KBM-7 (cell line): ENCODE measurements around the gene TM4SF18.
A peak's percentile ranks its signal among the peaks of the same experiment; 100 is the strongest.
"Not testable (repeated sequence)": the region's sequence is repeated elsewhere in the genome, so short reads cannot be mapped to it uniquely, and the experiment has no call there.

Experiments used
- DNase-seq: peaks from one replicate; pipeline ENCODE4 v3.0.0-alpha.2; 2015
- in situ Hi-C: fragments of 300-500 bp; cut with MboI; formaldehyde crosslinking; loops from 2 replicates; pipeline ENCODE4 v1.14.3; 2020; ENCODE audit warnings: low sequenced_read_pairs, low pct_unique_long_range_greater_than_20kb, mixed read lengths

The TM4SF18 gene

GRCh38 chr3:149369991-149370866, 36.8 kb upstream of the TM4SF18 start:
- in situ Hi-C loops, result no loop called here

GRCh38 chr3:149368674-149369497, 35.5 kb upstream of the TM4SF18 start:
- DNase-seq, result no peak
- in situ Hi-C loops, result no loop called here

More at GRCh38 chr3:149369991-149370866, 36.8 kb upstream of the TM4SF18 start:
- no peak for DNase-seq

- in situ Hi-C loops, result no loop called here
- DNase-seq, result no peak
These were observed 34.8 kb upstream of the TM4SF18 start for GRCh38 chr3:149368201-149368673.

- in situ Hi-C loops, result no loop called here
- no peak for DNase-seq
These were observed 33.8 kb upstream of the TM4SF18 start for GRCh38 chr3:149366941-149367840.

GRCh38 chr3:149366031-149366430, 32.6 kb upstream of the TM4SF18 start:
- DNase-seq, result no peak
- in situ Hi-C loops, result no loop called here

GRCh38 chr3:149364624-149365023, 31.2 kb upstream of the TM4SF18 start:
- DNase-seq, result no peak
- in situ Hi-C loops, result no loop called here

GRCh38 chr3:149363053-149363452, 29.6 kb upstream of the TM4SF18 start:
- no peak for DNase-seq
- in situ Hi-C loops, result no loop called here

GRCh38 chr3:149362366-149362765, 28.9 kb upstream of the TM4SF18 start:
- no peak for DNase-seq
- in situ Hi-C loops, result no loop called here

- in situ Hi-C loops, result no loop called here
- DNase-seq, result no peak
These were observed 23.2 kb upstream of the TM4SF18 start for GRCh38 chr3:149356630-149357029.

GRCh38 chr3:149356044-149356592, 22.7 kb upstream of the TM4SF18 start:
- in situ Hi-C loops, result no loop called here
- DNase-seq, result no peak

GRCh38 chr3:149353581-149354184, 20.2 kb upstream of the TM4SF18 start:
- in situ Hi-C loops, result no loop called here
- no peak for DNase-seq

GRCh38 chr3:149352556-149352955, 19.1 kb upstream of the TM4SF18 start:
- peak; percentile 48 for DNase-seq
- in situ Hi-C loops, result no loop called here

- in situ Hi-C loops, result no loop called here
- DNase-seq, result no peak
These were observed 10.5 kb upstream of the TM4SF18 start for GRCh38 chr3:149343951-149344350.

GRCh38 chr3:149342413-149343380, 9.3 kb upstream of the TM4SF18 start:
- DNase-seq, result peak; percentile 16
- in situ Hi-C loops, result no loop called here

GRCh38 chr3:149340310-149340933, 7.0 kb upstream of the TM4SF18 start:
- in situ Hi-C loops, result no loop called here
- no peak for DNase-seq

GRCh38 chr3:149339931-149340309, 6.5 kb upstream of the TM4SF18 start:
- in situ Hi-C loops, result no loop called here
- DNase-seq, result peak; percentile 73

GRCh38 chr3:149337486-149337885, 4.0 kb upstream of the TM4SF18 start:
- in situ Hi-C loops, DNase-seq: not testable (repeated sequence)
